HG03097 (cell line): ENCODE data around the gene LMNA.
"Not testable (repeated sequence)": the region's sequence is repeated elsewhere in the genome, so short reads cannot be mapped to it uniquely, and the experiment has no call there.

Experiments used
- ATAC-seq: cut with Tn5 transposase; IDR thresholded peaks from one replicate; pipeline ENCODE4 v1.9.1; 2021; ENCODE audit not compliant: unreplicated experiment, low FRiP score

LMNA gene

GRCh38 chr1:156157506-156157905, 43.0 kb downstream of the LMNA start:
- ATAC-seq = no peak

DNA sequence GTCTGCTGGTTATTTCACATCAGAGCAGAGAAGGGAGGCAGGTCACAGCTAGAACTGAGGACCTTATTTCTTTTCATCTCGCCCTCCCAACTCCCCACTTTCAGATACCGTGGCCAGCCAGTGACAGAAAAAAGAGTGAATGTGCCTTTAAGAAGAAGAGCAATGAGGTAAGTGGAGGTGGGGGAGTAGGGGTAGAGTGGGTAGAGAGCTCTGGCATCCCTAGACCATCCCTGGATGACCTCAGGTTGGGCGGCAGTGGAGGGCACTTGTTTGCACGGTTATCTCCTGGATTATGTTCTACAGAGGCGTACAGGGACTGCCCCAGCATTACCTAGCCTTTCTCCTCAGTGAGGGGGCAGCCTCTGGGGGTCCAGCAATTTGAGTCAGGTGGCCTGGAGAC, 43.5 kb downstream of the LMNA start:
- no peak for ATAC-seq

DNA sequence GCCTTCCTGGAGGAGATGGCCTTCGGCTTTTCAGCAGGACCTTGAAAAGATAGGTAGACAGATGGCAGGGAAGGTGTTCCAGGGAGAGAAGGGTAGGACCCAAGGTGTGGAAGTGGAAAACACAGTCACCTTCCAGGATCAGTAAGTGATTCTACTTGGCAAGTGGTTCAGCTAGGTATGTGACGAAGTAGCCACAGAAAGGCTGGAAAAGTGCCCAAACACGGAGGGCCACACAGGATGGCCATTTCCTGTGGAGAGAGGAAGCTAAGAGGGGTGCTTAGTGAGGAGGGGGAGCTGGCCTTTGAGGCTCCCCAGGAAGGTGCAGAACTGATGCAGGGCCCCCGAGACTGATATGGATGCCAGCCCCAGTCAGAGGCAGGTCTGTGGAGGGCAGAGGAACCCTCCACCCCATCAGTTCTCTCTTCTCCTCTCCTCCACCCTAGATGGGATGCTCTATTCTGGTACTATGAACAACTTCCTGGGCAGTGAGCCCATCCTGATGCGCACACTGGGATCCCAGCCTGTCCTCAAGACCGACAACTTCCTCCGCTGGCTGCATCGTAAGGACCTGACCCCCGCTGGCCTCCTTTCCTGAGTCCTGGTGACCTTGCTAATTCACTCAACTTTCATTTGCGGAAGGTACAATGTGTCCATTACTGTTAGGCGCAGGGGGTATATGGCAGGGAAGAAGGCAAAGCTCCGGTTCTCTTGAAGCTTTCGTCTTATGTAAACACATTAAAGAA, 45.7 kb downstream of the LMNA start:
- no peak for ATAC-seq

GRCh38 chr1:156160743-156161171, 46.2 kb downstream of the LMNA start:
- no peak for ATAC-seq

DNA sequence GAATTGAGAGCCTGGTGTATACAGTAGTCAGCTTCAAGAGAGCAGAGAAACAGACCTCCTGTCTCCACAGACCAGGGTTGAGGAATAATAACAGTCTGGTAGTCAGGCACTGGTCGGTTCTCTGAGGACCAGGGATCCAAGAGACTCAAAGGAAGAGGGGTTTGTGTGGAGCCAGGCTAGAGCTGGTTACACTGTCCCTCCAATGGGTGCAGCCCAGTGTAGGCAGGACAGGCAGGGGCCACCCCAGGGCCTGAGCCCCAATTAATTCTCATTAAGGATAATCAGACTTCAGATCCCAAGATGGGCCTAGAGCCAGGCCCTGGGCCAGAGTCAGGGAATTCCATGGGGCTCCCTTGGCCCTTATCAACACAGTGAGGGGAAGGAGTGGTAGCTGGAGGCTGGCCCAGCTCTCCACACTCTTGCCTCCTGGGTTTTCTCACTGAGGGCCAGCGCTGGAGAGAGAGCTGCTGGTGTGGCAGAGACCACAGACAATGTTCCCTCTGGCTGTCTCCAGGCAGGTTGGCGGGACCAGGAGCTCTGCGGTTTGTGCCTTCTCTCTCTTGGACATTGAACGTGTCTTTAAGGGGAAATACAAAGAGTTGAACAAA, 48.0 kb downstream of the LMNA start:
- no peak for ATAC-seq

GRCh38 chr1:156163712-156164111, 49.2 kb downstream of the LMNA start:
- no peak for ATAC-seq

DNA sequence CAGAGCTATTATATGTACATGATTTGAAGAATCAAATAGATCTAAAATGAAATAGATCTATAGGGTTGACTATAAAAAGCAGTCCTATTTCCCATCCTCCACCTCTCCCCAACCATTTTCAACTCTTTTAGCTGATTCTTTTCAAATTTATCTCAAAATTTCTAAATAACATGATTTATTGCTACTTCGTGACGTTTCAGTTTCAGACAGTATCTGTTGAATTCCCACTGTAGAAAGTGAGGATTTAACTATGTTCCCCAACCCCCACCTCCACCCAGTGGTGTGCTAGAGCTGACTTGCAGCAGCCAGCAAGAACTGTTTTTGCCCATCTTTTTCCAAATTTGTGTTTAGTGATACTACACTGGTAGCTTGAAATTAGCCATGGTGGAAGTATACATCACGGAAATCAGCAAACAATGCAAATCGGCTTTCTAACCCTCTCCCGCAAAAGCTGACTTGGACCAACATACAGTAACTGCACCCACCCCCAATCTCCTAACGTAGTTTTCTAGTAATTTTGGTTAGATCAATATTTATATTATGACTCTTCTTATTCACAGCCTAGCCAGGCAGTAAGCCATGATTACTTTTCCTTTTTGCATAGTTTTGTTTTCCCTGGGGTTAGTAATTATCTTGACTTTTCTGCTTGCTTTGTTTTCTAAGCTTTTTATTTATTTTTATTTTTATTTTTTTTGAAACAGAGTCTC, 49.8 kb downstream of the LMNA start:
- ATAC-seq = no peak

- ATAC-seq = no peak
Observed at GRCh38 chr1:156165083-156165482, 50.6 kb downstream of the LMNA start.

DNA sequence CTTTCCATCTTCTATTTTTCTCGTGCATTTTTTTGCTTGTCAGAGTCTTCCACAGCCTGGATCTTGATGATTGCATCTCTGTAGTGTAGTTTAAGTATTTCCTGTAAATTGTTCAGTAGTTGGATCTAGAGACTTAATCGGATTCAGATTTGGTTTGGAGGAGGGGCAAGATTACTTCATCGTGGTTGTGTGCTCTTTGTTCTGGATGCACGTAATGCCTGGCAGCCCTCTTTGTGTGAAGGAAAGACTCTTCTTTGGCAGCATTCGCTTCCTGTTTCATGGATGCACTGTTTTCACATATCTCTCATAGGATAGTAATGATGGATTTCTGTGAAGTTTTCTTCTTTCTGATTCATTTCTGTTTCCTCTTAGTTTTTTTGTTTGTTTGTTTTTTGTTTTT, 53.0 kb downstream of the LMNA start:
- no peak for ATAC-seq

DNA sequence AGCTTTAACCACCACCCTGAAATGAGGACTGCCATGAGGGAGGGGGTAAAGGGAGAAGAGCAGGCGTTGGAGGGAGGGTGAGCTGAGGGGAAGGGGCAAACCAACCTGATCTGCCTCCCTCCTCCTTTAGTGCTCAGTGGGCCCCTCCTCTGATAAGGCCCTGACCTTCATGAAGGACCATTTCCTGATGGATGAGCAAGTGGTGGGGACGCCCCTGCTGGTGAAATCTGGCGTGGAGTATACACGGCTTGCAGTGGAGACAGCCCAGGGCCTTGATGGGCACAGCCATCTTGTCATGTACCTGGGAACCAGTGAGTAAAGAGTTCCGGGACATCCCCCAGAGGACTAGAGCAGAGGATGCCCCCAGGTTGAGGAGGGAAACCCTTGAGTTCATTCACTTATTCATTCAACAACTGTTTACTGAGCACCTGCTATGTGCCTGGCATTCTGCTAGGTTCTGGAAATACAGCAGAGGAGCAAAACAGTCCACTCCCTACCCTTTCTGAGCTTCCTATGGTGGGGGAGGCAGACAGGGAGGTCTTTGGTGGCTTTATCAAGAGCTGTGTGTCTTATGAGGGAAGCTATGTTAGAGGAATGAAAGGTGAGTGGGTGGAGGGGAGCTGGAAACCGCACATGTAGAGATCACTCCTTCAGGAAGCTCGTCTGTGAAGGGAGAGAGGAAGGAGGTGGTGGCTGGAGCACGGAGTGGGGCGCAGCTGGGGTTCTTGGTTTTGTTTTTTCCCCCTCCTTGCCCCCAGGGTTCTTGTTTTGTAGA, 58.4 kb downstream of the LMNA start:
- no peak for ATAC-seq

DNA sequence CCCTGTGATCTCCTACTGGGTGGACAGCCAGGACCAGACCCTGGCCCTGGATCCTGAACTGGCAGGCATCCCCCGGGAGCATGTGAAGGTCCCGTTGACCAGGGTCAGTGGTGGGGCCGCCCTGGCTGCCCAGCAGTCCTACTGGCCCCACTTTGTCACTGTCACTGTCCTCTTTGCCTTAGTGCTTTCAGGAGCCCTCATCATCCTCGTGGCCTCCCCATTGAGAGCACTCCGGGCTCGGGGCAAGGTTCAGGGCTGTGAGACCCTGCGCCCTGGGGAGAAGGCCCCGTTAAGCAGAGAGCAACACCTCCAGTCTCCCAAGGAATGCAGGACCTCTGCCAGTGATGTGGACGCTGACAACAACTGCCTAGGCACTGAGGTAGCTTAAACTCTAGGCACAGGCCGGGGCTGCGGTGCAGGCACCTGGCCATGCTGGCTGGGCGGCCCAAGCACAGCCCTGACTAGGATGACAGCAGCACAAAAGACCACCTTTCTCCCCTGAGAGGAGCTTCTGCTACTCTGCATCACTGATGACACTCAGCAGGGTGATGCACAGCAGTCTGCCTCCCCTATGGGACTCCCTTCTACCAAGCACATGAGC, 62.2 kb downstream of the LMNA start:
- no peak for ATAC-seq

- ATAC-seq = no peak
Observed at GRCh38 chr1:156177919-156178654, 63.6 kb downstream of the LMNA start.

DNA sequence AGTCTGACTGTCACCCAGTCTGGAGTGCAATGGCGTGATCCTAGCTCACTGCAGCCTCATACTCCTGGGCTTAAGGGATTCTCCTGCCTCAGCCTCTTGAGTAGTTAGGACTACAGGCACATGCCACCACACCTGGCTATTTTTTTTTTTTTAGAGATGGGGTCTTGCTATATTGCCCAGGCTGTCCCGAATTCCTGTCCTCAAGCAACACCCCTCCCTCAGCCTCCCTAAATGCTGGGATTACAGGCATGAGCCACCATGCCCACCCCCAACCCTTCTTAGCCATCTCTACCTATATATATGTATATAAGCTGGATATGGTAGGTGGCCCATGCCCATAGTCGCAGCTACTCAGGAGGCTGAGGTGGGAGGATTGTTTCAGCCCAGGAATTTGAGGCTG, 66.0 kb downstream of the LMNA start:
- ATAC-seq = no peak

DNA sequence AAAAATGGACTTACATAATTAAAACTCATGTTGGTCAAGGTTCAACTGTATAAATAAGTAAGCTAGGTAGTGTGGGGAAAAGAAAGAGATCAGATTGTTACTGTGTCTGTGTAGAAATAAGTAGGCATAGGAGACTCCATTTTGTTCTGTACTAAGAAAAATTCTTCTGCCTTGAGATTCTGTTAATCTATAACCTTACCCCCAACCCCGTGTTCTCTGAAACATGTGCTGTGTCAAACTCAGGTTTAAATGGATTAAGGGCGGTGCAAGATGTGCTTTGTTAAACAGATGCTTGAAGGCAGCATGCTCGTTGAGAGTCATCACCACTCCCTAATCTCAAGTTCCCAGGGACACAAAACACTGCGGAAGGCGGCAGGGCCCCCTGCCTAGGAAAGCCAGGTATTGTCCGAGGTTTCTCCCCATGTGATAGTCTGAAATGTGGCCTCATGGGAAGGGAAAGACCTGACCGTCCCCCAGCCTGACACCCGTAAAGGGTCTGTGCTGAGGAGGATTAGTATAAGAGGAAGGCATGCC, 66.9 kb downstream of the LMNA start:
- ATAC-seq = not testable (repeated sequence)

- ATAC-seq = not testable (repeated sequence)
Observed at GRCh38 chr1:156182010-156182779, 67.7 kb downstream of the LMNA start.

DNA sequence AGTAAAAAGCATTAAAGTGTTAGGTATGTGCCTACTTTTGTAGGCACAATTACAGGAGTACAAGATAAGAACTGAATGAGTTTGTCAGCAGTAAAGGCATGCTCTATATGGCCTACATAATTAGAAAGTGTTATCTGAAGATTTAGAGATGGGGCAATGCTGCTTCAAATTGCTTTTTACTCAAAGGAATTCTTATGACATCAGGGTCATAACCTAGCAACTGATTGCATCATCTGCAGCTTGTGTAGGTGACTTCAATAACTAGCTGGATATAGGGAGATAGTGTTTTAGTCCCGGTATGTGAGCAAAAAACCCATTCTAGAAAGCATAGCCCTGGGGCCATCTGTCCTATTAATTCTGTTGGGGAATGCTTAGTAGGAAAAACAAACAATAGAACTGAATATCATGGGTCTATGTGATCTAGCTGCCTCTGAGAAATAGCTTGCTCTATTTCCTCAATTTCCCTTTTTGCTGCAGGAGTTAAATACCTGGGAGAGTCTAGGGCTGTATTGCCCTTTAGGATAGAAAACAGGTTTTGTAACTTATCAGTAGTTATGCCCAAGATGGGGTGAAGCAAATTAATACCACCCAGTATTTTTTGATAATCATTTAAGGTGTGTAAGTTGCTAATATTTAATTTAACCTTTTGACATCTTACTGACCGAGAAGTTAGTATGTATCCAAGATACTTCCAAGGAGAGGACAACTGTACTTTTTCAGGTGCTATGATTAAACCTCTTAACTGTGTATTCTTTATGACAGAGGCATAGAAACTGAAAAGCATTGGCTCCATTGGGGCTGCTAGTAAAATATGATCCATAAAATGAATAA, 72.1 kb downstream of the LMNA start:
- ATAC-seq = not testable (repeated sequence)
